Measurements from ENCODE around the gene MAP3K3.

The MAP3K3 gene

GRCh38 chr17:63701868-63702720 lies 79.9 kb downstream of the MAP3K3 start:
- H3K4me1 ChIP-seq (ENCODE audit: control insufficient read depth in 1 of 2, insufficient read depth in 2 of 2, low read length in 2 of 2) = peaks cover 0 to 22% of the 10 kb centered on the region in 2 donors
- no peaks in the 10 kb centered on the region for H3K9me3 ChIP-seq (ENCODE audit: control insufficient read depth in 1 of 2, low read length in 2 of 2)
- no peak overlapping the region for H3K27ac ChIP-seq (ENCODE audit: low read length)
- peaks cover 17 to 34% of the 10 kb centered on the region in 2 donors for H3K36me3 ChIP-seq (ENCODE audit: control insufficient read depth in 1 of 2, insufficient read depth in 2 of 2, low read length in 2 of 2)
- no peaks in the 10 kb centered on the region for H3K27me3 ChIP-seq (ENCODE audit: low read depth, low read length)
- no peak overlapping the region for H3K4me3 ChIP-seq (ENCODE audit: low read depth in 1 of 2, low read length in 2 of 2)

GRCh38 chr17:63702721-63703015 lies 80.5 kb downstream of the MAP3K3 start:
- Histone ChIP-seq H3K4me3 (ENCODE audit: low read depth in 1 of 2, low read length in 2 of 2) (no peak overlapping the region), H3K9me3 (ENCODE audit: control insufficient read depth in 1 of 2, low read length in 2 of 2) (no peaks in the 10 kb centered on the region), H3K36me3 (ENCODE audit: control insufficient read depth in 1 of 2, insufficient read depth in 2 of 2, low read length in 2 of 2) (peaks cover 17 to 37% of the 10 kb centered on the region in 2 donors), H3K27me3 (ENCODE audit: low read depth, low read length) (no peaks in the 10 kb centered on the region), H3K4me1 (ENCODE audit: control insufficient read depth in 1 of 2, insufficient read depth in 2 of 2, low read length in 2 of 2) (peaks cover 0 to 18% of the 10 kb centered on the region in 2 donors), H3K27ac (ENCODE audit: low read length) (no peak overlapping the region)

GRCh38 chr17:63703029-63703428 lies 80.8 kb downstream of the MAP3K3 start:
- Histone ChIP-seq H3K27ac (ENCODE audit: low read length) (no peak overlapping the region), H3K9me3 (ENCODE audit: control insufficient read depth in 1 of 2, low read length in 2 of 2) (no peaks in the 10 kb centered on the region), H3K36me3 (ENCODE audit: control insufficient read depth in 1 of 2, insufficient read depth in 2 of 2, low read length in 2 of 2) (peaks cover 17 to 37% of the 10 kb centered on the region in 2 donors), H3K4me3 (ENCODE audit: low read depth in 1 of 2, low read length in 2 of 2) (no peak overlapping the region), H3K4me1 (ENCODE audit: control insufficient read depth in 1 of 2, insufficient read depth in 2 of 2, low read length in 2 of 2) (peaks cover 0 to 15% of the 10 kb centered on the region in 2 donors), H3K27me3 (ENCODE audit: low read depth, low read length) (no peaks in the 10 kb centered on the region)

GRCh38 chr17:63703556-63704258 lies 81.5 kb downstream of the MAP3K3 start:
- H3K4me3 ChIP-seq (ENCODE audit: low read depth in 1 of 2, low read length in 2 of 2) = no peak overlapping the region
- H3K27ac ChIP-seq (ENCODE audit: low read length) = no peak overlapping the region
- peaks cover 0 to 14% of the 10 kb centered on the region in 2 donors for H3K4me1 ChIP-seq (ENCODE audit: control insufficient read depth in 1 of 2, insufficient read depth in 2 of 2, low read length in 2 of 2)
- no peaks in the 10 kb centered on the region for H3K9me3 ChIP-seq (ENCODE audit: control insufficient read depth in 1 of 2, low read length in 2 of 2)
- H3K27me3 ChIP-seq (ENCODE audit: low read depth, low read length) = no peaks in the 10 kb centered on the region
- H3K36me3 ChIP-seq (ENCODE audit: control insufficient read depth in 1 of 2, insufficient read depth in 2 of 2, low read length in 2 of 2) = peaks cover 17 to 39% of the 10 kb centered on the region in 2 donors

- Histone ChIP-seq H3K4me3 (ENCODE audit: low read depth in 1 of 2, low read length in 2 of 2) (no peak overlapping the region), H3K4me1 (ENCODE audit: control insufficient read depth in 1 of 2, insufficient read depth in 2 of 2, low read length in 2 of 2) (peaks cover 0 to 10% of the 10 kb centered on the region in 2 donors), H3K27me3 (ENCODE audit: low read depth, low read length) (no peaks in the 10 kb centered on the region), H3K27ac (ENCODE audit: low read length) (no peak overlapping the region), H3K36me3 (ENCODE audit: control insufficient read depth in 1 of 2, insufficient read depth in 2 of 2, low read length in 2 of 2) (peaks cover 20 to 44% of the 10 kb centered on the region in 2 donors), H3K9me3 (ENCODE audit: control insufficient read depth in 1 of 2, low read length in 2 of 2) (no peaks in the 10 kb centered on the region)
Measured at GRCh38 chr17:63704259-63704576, 82.0 kb downstream of the MAP3K3 start.

- H3K27ac ChIP-seq (ENCODE audit: low read length) = no peak overlapping the region
- peaks cover 0 to 8% of the 10 kb centered on the region in 2 donors for H3K4me1 ChIP-seq (ENCODE audit: control insufficient read depth in 1 of 2, insufficient read depth in 2 of 2, low read length in 2 of 2)
- no peaks in the 10 kb centered on the region for H3K9me3 ChIP-seq (ENCODE audit: control insufficient read depth in 1 of 2, low read length in 2 of 2)
- H3K27me3 ChIP-seq (ENCODE audit: low read depth, low read length) = no peaks in the 10 kb centered on the region
- H3K36me3 ChIP-seq (ENCODE audit: control insufficient read depth in 1 of 2, insufficient read depth in 2 of 2, low read length in 2 of 2) = peaks cover 26 to 51% of the 10 kb centered on the region in 2 donors
- H3K4me3 ChIP-seq (ENCODE audit: low read depth in 1 of 2, low read length in 2 of 2) = no peak overlapping the region
Measured at GRCh38 chr17:63704836-63705235, 82.6 kb downstream of the MAP3K3 start.

GRCh38 chr17:63705657-63706056 lies 83.4 kb downstream of the MAP3K3 start:
- H3K27ac ChIP-seq (ENCODE audit: low read length) = no peak overlapping the region
- peaks cover 32 to 57% of the 10 kb centered on the region in 2 donors for H3K36me3 ChIP-seq (ENCODE audit: control insufficient read depth in 1 of 2, insufficient read depth in 2 of 2, low read length in 2 of 2)
- H3K4me3 ChIP-seq (ENCODE audit: low read depth in 1 of 2, low read length in 2 of 2) = no peak overlapping the region
- H3K4me1 ChIP-seq (ENCODE audit: control insufficient read depth in 1 of 2, insufficient read depth in 2 of 2, low read length in 2 of 2) = peaks cover 0 to 8% of the 10 kb centered on the region in 2 donors
- H3K27me3 ChIP-seq (ENCODE audit: low read depth, low read length) = no peaks in the 10 kb centered on the region
- no peaks in the 10 kb centered on the region for H3K9me3 ChIP-seq (ENCODE audit: control insufficient read depth in 1 of 2, low read length in 2 of 2)

GRCh38 chr17:63706336-63707082 lies 84.3 kb downstream of the MAP3K3 start:
- Histone ChIP-seq H3K27ac (ENCODE audit: low read length) (no peak overlapping the region), H3K4me1 (ENCODE audit: control insufficient read depth in 1 of 2, insufficient read depth in 2 of 2, low read length in 2 of 2) (peaks cover 0 to under 1% of the 10 kb centered on the region in 2 donors), H3K4me3 (ENCODE audit: low read depth in 1 of 2, low read length in 2 of 2) (no peak overlapping the region), H3K27me3 (ENCODE audit: low read depth, low read length) (no peaks in the 10 kb centered on the region), H3K9me3 (ENCODE audit: control insufficient read depth in 1 of 2, low read length in 2 of 2) (no peaks in the 10 kb centered on the region), H3K36me3 (ENCODE audit: control insufficient read depth in 1 of 2, insufficient read depth in 2 of 2, low read length in 2 of 2) (peaks cover 33 to 62% of the 10 kb centered on the region in 2 donors)

GRCh38 chr17:63707151-63707550 lies 84.9 kb downstream of the MAP3K3 start:
- Histone ChIP-seq H3K4me1 (ENCODE audit: control insufficient read depth in 1 of 2, insufficient read depth in 2 of 2, low read length in 2 of 2) (no peaks in the 10 kb centered on the region), H3K27me3 (ENCODE audit: low read depth, low read length) (no peaks in the 10 kb centered on the region), H3K4me3 (ENCODE audit: low read depth in 1 of 2, low read length in 2 of 2) (no peak overlapping the region), H3K36me3 (ENCODE audit: control insufficient read depth in 1 of 2, insufficient read depth in 2 of 2, low read length in 2 of 2) (peaks cover 33 to 68% of the 10 kb centered on the region in 2 donors), H3K9me3 (ENCODE audit: control insufficient read depth in 1 of 2, low read length in 2 of 2) (no peaks in the 10 kb centered on the region), H3K27ac (ENCODE audit: low read length) (no peak overlapping the region)

GRCh38 chr17:63709110-63709509 lies 86.9 kb downstream of the MAP3K3 start:
- Histone ChIP-seq H3K9me3 (ENCODE audit: control insufficient read depth in 1 of 2, low read length in 2 of 2) (no peaks in the 10 kb centered on the region), H3K4me1 (ENCODE audit: control insufficient read depth in 1 of 2, insufficient read depth in 2 of 2, low read length in 2 of 2) (no peaks in the 10 kb centered on the region), H3K4me3 (ENCODE audit: low read depth in 1 of 2, low read length in 2 of 2) (no peak overlapping the region), H3K36me3 (ENCODE audit: control insufficient read depth in 1 of 2, insufficient read depth in 2 of 2, low read length in 2 of 2) (peaks cover 26 to 69% of the 10 kb centered on the region in 2 donors), H3K27me3 (ENCODE audit: low read depth, low read length) (no peaks in the 10 kb centered on the region), H3K27ac (ENCODE audit: low read length) (no peak overlapping the region)

GRCh38 chr17:63714550-63715277 lies 92.5 kb downstream of the MAP3K3 start:
- peaks cover 13 to 48% of the 10 kb centered on the region in 2 donors for H3K36me3 ChIP-seq (ENCODE audit: control insufficient read depth in 1 of 2, insufficient read depth in 2 of 2, low read length in 2 of 2)
- no peaks in the 10 kb centered on the region for H3K27me3 ChIP-seq (ENCODE audit: low read depth, low read length)
- H3K4me1 ChIP-seq (ENCODE audit: control insufficient read depth in 1 of 2, insufficient read depth in 2 of 2, low read length in 2 of 2) = no peaks in the 10 kb centered on the region
- no peak overlapping the region for H3K4me3 ChIP-seq (ENCODE audit: low read depth in 1 of 2, low read length in 2 of 2)
- no peak overlapping the region for H3K27ac ChIP-seq (ENCODE audit: low read length)
- H3K9me3 ChIP-seq (ENCODE audit: control insufficient read depth in 1 of 2, low read length in 2 of 2) = no peaks in the 10 kb centered on the region

Data from muscle layer of duodenum (tissue), 2 donors.